ENCODE data around the gene YPEL1. TPM values are rescaled to one million over a fixed set of nuclear protein-coding genes. Genes with fewer than 3 reads are reported as not detected.

YPEL1 gene
- total RNA-seq, 1 experiment from 2014 or later: 3.1 TPM

DNA sequence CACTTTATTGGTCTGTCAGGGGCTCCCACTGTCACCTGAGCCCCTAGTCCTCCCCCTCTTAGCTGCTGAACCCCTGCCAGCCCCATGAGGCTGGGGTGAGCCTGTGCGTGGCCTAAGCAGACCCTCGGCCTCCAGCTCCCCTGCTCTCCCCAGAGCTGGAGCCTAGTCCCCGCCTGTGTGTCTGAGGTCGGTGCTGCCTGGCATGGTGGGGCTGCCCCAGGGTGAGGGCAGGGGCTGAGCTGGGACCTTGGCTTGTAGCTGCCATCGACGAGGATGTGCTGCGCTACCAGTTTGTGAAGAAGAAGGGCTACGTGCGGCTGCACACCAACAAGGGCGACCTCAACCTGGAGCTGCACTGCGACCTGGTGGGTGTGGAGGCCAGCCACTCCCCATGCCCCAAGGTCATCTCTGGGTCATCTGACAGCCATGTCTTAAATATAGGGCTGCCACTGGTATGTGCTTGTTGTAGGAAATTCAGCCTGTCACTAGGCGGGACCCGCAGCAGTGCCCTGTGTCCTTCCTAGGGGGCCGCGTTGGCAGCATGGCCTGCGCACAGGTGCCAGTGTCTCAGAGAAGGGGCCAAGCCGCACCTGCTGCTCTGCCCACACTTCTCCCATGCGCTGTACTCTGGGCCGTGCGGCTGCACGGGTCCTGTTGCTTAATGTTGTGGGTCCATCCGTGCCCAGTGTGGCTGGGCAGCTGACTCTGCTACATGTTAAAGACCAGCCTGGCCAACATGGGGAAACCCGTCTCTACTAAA, 48.8 kb downstream of the YPEL1 start:
- H3K4me1 ChIP-seq (ENCODE audit: control insufficient read depth in 1 of 2, insufficient read depth in 2 of 2, low read length in 2 of 2): peaks cover 0 to 4% of the 10 kb centered on the region in 2 experiments; a peak in 1 of 4 replicates
- no peak overlapping the region for H2AFZ ChIP-seq (ENCODE audit: low read depth, low read length, poor library complexity, severe bottlenecking)
- CTCF ChIA-PET: no interaction called here
- H3K9me2 ChIP-seq (ENCODE audit: insufficient read depth): no peaks in the 10 kb centered on the region
- DNase-seq (ENCODE audit: low read depth, low spot score) (no peak), ATAC-seq (no peak)
- H3K9me3 ChIP-seq (ENCODE audit: control insufficient read depth in 1 of 2, insufficient read depth in 1 of 2, low read depth in 1 of 2, low read length in 2 of 2): no peaks in the 10 kb centered on the region
- no peak overlapping the region for H3K4me3 ChIP-seq (replicated peaks in 1 of 2; ENCODE audit: low read depth in 1 of 2, low read length in 2 of 2)
- no peaks in the 10 kb centered on the region for H4K20me1 ChIP-seq (ENCODE audit: insufficient read depth)
- no peaks in the 10 kb centered on the region for H3K27me3 ChIP-seq (ENCODE audit: insufficient read depth, low read length)
- POLR2A ChIA-PET: no interaction called here
- H3K9ac ChIP-seq (ENCODE audit: low read length): no peak overlapping the region
- no peak overlapping the region for H3K4me2 ChIP-seq (ENCODE audit: low read length)
- H3K27ac ChIP-seq (ENCODE audit: low read depth, low read length): no peak overlapping the region
- no peaks in the 10 kb centered on the region for H3K79me2 ChIP-seq (ENCODE audit: insufficient read depth, low read length)
- no TSS peak for BruUV-seq (replicated peaks)
- peaks cover 7 to 9% of the 10 kb centered on the region in 2 experiments; a peak in 3 of 4 replicates for H3K36me3 ChIP-seq (ENCODE audit: control insufficient read depth in 1 of 2, insufficient read depth in 2 of 2, low read length in 2 of 2)
- TF ChIP-seq POLR2A (IDR thresholded peaks at IDR 0.05; ENCODE audit: borderline replicate concordance, extremely low read depth, insufficient read depth, insufficient read length) (no peak), ZNF274 (IDR thresholded peaks at IDR 0.05; ENCODE audit: low read depth, low read length) (no peak), EZH2 (IDR thresholded peaks at IDR 0.05) (no peak), TCF7L2 (IDR thresholded peaks at IDR 0.05; ENCODE audit: borderline replicate concordance, extremely low read depth, insufficient read depth, insufficient read length) (no peak), ELF1 (IDR thresholded peaks at IDR 0.05; ENCODE audit: borderline replicate concordance, low read depth) (no peak), SRF (IDR thresholded peaks at IDR 0.05; ENCODE audit: low read depth) (no peak), SP1 (IDR thresholded peaks at IDR 0.05; ENCODE audit: low read depth) (no peak)
- TF ChIP-seq, protein P1, sequence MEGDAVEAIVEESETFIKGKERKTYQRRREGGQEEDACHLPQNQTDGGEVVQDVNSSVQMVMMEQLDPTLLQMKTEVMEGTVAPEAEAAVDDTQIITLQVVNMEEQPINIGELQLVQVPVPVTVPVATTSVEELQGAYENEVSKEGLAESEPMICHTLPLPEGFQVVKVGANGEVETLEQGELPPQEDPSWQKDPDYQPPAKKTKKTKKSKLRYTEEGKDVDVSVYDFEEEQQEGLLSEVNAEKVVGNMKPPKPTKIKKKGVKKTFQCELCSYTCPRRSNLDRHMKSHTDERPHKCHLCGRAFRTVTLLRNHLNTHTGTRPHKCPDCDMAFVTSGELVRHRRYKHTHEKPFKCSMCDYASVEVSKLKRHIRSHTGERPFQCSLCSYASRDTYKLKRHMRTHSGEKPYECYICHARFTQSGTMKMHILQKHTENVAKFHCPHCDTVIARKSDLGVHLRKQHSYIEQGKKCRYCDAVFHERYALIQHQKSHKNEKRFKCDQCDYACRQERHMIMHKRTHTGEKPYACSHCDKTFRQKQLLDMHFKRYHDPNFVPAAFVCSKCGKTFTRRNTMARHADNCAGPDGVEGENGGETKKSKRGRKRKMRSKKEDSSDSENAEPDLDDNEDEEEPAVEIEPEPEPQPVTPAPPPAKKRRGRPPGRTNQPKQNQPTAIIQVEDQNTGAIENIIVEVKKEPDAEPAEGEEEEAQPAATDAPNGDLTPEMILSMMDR (IDR thresholded peaks at IDR 0.05 in 2 of 3, conservative IDR thresholded peaks at IDR 0.05 in 1 of 3; ENCODE audit: borderline replicate concordance in 1 of 3, insufficient read depth in 1 of 3, low read depth in 2 of 3, low read length in 2 of 3): no peak
- TF ChIP-seq, protein P2, sequence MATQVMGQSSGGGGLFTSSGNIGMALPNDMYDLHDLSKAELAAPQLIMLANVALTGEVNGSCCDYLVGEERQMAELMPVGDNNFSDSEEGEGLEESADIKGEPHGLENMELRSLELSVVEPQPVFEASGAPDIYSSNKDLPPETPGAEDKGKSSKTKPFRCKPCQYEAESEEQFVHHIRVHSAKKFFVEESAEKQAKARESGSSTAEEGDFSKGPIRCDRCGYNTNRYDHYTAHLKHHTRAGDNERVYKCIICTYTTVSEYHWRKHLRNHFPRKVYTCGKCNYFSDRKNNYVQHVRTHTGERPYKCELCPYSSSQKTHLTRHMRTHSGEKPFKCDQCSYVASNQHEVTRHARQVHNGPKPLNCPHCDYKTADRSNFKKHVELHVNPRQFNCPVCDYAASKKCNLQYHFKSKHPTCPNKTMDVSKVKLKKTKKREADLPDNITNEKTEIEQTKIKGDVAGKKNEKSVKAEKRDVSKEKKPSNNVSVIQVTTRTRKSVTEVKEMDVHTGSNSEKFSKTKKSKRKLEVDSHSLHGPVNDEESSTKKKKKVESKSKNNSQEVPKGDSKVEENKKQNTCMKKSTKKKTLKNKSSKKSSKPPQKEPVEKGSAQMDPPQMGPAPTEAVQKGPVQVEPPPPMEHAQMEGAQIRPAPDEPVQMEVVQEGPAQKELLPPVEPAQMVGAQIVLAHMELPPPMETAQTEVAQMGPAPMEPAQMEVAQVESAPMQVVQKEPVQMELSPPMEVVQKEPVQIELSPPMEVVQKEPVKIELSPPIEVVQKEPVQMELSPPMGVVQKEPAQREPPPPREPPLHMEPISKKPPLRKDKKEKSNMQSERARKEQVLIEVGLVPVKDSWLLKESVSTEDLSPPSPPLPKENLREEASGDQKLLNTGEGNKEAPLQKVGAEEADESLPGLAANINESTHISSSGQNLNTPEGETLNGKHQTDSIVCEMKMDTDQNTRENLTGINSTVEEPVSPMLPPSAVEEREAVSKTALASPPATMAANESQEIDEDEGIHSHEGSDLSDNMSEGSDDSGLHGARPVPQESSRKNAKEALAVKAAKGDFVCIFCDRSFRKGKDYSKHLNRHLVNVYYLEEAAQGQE (IDR thresholded peaks at IDR 0.05; ENCODE audit: low read depth): no peak
- TF ChIP-seq, protein P3, sequence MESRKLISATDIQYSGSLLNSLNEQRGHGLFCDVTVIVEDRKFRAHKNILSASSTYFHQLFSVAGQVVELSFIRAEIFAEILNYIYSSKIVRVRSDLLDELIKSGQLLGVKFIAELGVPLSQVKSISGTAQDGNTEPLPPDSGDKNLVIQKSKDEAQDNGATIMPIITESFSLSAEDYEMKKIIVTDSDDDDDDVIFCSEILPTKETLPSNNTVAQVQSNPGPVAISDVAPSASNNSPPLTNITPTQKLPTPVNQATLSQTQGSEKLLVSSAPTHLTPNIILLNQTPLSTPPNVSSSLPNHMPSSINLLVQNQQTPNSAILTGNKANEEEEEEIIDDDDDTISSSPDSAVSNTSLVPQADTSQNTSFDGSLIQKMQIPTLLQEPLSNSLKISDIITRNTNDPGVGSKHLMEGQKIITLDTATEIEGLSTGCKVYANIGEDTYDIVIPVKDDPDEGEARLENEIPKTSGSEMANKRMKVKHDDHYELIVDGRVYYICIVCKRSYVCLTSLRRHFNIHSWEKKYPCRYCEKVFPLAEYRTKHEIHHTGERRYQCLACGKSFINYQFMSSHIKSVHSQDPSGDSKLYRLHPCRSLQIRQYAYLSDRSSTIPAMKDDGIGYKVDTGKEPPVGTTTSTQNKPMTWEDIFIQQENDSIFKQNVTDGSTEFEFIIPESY (IDR thresholded peaks at IDR 0.05; ENCODE audit: extremely low read depth, insufficient replicate concordance, low read length): no peak
- intact Hi-C loops (cut with micrococcal nuclease): no loop called here
- RAD21 ChIA-PET (ENCODE audit: low non-redundant PET in 1 of 2, low total read pairs in 2 of 2, uncharacterized antibody in 2 of 2, unreplicated experiment in 2 of 2): no interaction called here
